Neuronal stem cell (in vitro differentiated cells): Measurements from ENCODE around the gene ATP5F1E.

Source experiments
- DNase-seq: peaks from one replicate; pipeline ENCODE4 v3.0.0-alpha.2; 2013; ENCODE audit warnings: low spot score
- H2AFZ ChIP-seq: one replicate; pipeline ENCODE4 v1.6.1; 2013; ENCODE audit warnings: mild to moderate bottlenecking, low read length, inconsistent platforms
- H2AK5ac ChIP-seq: 2 replicates; pipeline ENCODE4 v1.6.1; 2013; ENCODE audit warnings: low read depth, mild to moderate bottlenecking, inconsistent platforms, low read length, moderate library complexity, mixed read lengths
- H2BK120ac ChIP-seq: 2 replicates; pipeline ENCODE4 v1.6.1; 2013; ENCODE audit warnings: low read depth, mild to moderate bottlenecking, inconsistent platforms, low read length, moderate library complexity, mixed read lengths
- H2BK12ac ChIP-seq: one replicate; pipeline ENCODE4 v1.6.1; 2013; ENCODE audit warnings: low read length, inconsistent platforms
- H2BK15ac ChIP-seq: 2 replicates; pipeline ENCODE4 v1.6.1; 2013; ENCODE audit warnings: mild to moderate bottlenecking, low read length, inconsistent platforms, mixed read lengths
- H2BK5ac ChIP-seq: one replicate; pipeline ENCODE4 v1.6.1; 2013; ENCODE audit warnings: inconsistent platforms, mild to moderate bottlenecking, low read length, moderate library complexity
- H3K14ac ChIP-seq: one replicate; pipeline ENCODE4 v1.6.1; 2013; ENCODE audit warnings: low read length, inconsistent platforms
- H3K18ac ChIP-seq: 2 replicates; pipeline ENCODE4 v1.6.1; 2013; ENCODE audit warnings: low read length, inconsistent platforms
- H3K23ac ChIP-seq: 2 replicates; pipeline ENCODE4 v1.6.1; 2013; ENCODE audit warnings: low read depth, mild to moderate bottlenecking, mixed read lengths, low read length, inconsistent platforms; ENCODE audit not compliant: poor library complexity
- H3K27ac ChIP-seq: replicated peaks from 3 replicates; pipeline ENCODE4 v1.5.1; 2013; ENCODE audit warnings: low read length, inconsistent platforms
- H3K27me3 ChIP-seq, 3 experiments: 2 replicates each; pipeline ENCODE4 v1.6.1; 2013; ENCODE audit warnings: low read length in 3 of 3, mild to moderate bottlenecking in 2 of 3, inconsistent platforms in 1 of 3, low read depth in 1 of 3, mixed read lengths in 1 of 3, moderate library complexity in 1 of 3; ENCODE audit not compliant: control insufficient read depth in 3 of 3, insufficient read depth in 3 of 3
- H3K36me3 ChIP-seq, 2 donors: replicated peaks in 1 of 2; 2 replicates each; pipeline ENCODE4 v1.6.1; 2013; ENCODE audit warnings: low read length in 2 of 2; ENCODE audit not compliant: control insufficient read depth in 2 of 2, insufficient read depth in 2 of 2
- H3K4ac ChIP-seq: 2 replicates; pipeline ENCODE4 v1.6.1; 2013; ENCODE audit warnings: inconsistent platforms, mild to moderate bottlenecking, low read length, moderate library complexity
- H3K4me1 ChIP-seq, 2 donors: 1 replicate in 1 of 2; 2 replicates in 1 of 2; pipeline ENCODE4 v1.6.1; 2013; ENCODE audit warnings: low read length in 2 of 2, low read depth in 1 of 2; ENCODE audit not compliant: control insufficient read depth in 2 of 2, insufficient read depth in 1 of 2
- H3K4me2 ChIP-seq: one replicate; pipeline ENCODE4 v1.6.1; 2013; ENCODE audit warnings: mild to moderate bottlenecking, low read length, inconsistent platforms; ENCODE audit not compliant: insufficient read depth, poor library complexity, severe bottlenecking
- H3K4me3 ChIP-seq, 2 donors: 2 replicates each; pipeline ENCODE4 v1.5.1; 2013; ENCODE audit warnings: low read length in 2 of 2, mild to moderate bottlenecking in 2 of 2, inconsistent platforms in 1 of 2, moderate library complexity in 1 of 2
- H3K79me1 ChIP-seq: one replicate; pipeline ENCODE4 v1.6.1; 2013; ENCODE audit warnings: low read depth, mild to moderate bottlenecking, inconsistent platforms, low read length, moderate library complexity
- H3K9ac ChIP-seq: one replicate; pipeline ENCODE4 v1.6.1; 2013; ENCODE audit warnings: mild to moderate bottlenecking, low read depth, low read length, inconsistent platforms; ENCODE audit not compliant: poor library complexity
- H3K9me3 ChIP-seq, 2 donors: replicated peaks in 1 of 2; 2 replicates each; pipeline versions ENCODE3 to v1.6.1; 2013; ENCODE audit warnings: low read length in 2 of 2, mild to moderate bottlenecking in 2 of 2, inconsistent platforms in 1 of 2, low read depth in 1 of 2, mixed read lengths in 1 of 2, moderate library complexity in 1 of 2; ENCODE audit not compliant: control insufficient read depth in 2 of 2, insufficient read depth in 1 of 2
- H4K8ac ChIP-seq: one replicate; pipeline ENCODE4 v1.6.1; 2013; ENCODE audit warnings: low read depth, mild to moderate bottlenecking, inconsistent platforms, low read length, moderate library complexity
- H4K91ac ChIP-seq: one replicate; pipeline ENCODE4 v1.6.1; 2013; ENCODE audit warnings: low read length, low read depth, mild to moderate bottlenecking, inconsistent platforms; ENCODE audit not compliant: poor library complexity
- WGBS, 2 donors: extraction: QIAGEN DNeasy Blood & Tissue Kit; methylation state at CpG; one replicate each; pipeline ENCODE4 v1.1.7; 2013; ENCODE audit warnings: missing lambda C conversion rate in 2 of 2, mixed read lengths in 1 of 2; ENCODE audit not compliant: insufficient read length in 2 of 2, insufficient replicate concordance in 1 of 2; ENCODE audit errors: extremely low coverage in 2 of 2; 5-methylcytosine and 5-hydroxymethylcytosine counted together

The ATP5F1E gene

DNA sequence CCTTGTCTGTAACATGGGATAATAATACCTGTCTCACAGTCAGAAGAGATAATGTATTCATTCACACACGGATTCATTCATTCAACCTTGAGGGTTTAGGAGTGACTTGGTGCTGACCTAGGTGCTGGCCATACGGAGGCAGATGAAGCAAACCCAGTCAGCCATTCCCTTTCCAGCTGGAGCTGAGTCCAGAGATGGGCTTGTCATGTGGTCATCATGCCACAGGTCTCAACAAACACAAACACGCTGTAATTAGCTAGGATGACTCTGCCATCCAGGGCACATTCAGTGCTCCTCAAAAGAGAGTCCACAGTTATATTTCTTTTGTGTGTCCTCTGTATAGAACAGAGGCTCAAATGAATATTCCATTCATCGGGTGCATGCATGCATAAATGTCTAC lies 29.9 kb upstream of the ATP5F1E start:
- H3K4me1 ChIP-seq = peaks cover 4 to 8% of the 10 kb centered on the region in 2 donors
- no peak overlapping the region for H3K23ac ChIP-seq
- no peak overlapping the region for H2AFZ ChIP-seq
- no peak overlapping the region for H3K27ac ChIP-seq
- no peak overlapping the region for H3K4me3 ChIP-seq
- no peaks in the 10 kb centered on the region for H3K79me1 ChIP-seq
- no peak overlapping the region for H3K14ac ChIP-seq
- no peak overlapping the region for H3K9ac ChIP-seq
- no peak overlapping the region for H4K8ac ChIP-seq
- DNase-seq = no peak
- H3K27me3 ChIP-seq = no peaks in the 10 kb centered on the region
- no peaks in the 10 kb centered on the region for H3K9me3 ChIP-seq
- no peak overlapping the region for H4K91ac ChIP-seq
- no peak overlapping the region for H3K18ac ChIP-seq
- no peak overlapping the region for H2BK15ac ChIP-seq
- no peak overlapping the region for H2BK120ac ChIP-seq
- H3K4ac ChIP-seq = no peak overlapping the region
- no peak overlapping the region for H2AK5ac ChIP-seq
- no peak overlapping the region for H2BK5ac ChIP-seq
- no peak overlapping the region for H2BK12ac ChIP-seq
- no CpG with 5 or more reads among the region's 4 CpGs for WGBS, 2 donors
- H3K36me3 ChIP-seq = no peaks in the 10 kb centered on the region
- no peak overlapping the region for H3K4me2 ChIP-seq

DNA sequence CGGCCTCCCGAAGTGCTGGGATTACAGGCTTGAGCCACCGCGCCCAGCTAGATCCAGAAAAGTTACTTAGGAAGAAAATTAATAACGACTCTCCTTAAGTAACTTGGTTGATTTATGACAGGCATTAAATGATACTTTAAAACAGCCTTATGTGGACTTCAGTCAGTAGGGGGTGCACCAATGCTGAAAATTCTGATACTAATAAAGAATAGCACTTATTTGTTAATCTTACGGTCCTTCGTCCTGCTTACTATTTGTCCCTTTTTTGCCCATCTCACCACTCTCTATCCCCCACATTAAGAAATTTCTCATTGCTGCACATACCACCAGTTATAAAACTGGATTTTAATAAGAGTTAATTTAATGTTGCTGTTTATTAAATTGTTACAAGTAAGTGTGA lies 23.2 kb upstream of the ATP5F1E start:
- no peak overlapping the region for H2BK120ac ChIP-seq
- H3K4ac ChIP-seq = no peak overlapping the region
- H2AFZ ChIP-seq = no peak overlapping the region
- no peak overlapping the region for H3K14ac ChIP-seq
- H3K9ac ChIP-seq = no peak overlapping the region
- no peak overlapping the region for H3K23ac ChIP-seq
- H2BK12ac ChIP-seq = no peak overlapping the region
- H3K79me1 ChIP-seq = no peaks in the 10 kb centered on the region
- peaks cover 0 to 15% (median 0%) of the 10 kb centered on the region in 3 experiments for H3K27me3 ChIP-seq
- no peaks in the 10 kb centered on the region for H3K9me3 ChIP-seq
- H2BK5ac ChIP-seq = no peak overlapping the region
- H4K8ac ChIP-seq = no peak overlapping the region
- no peak overlapping the region for H3K4me3 ChIP-seq
- H3K36me3 ChIP-seq = no peaks in the 10 kb centered on the region
- H2AK5ac ChIP-seq = no peak overlapping the region
- H3K27ac ChIP-seq = no peak overlapping the region
- no peak overlapping the region for H2BK15ac ChIP-seq
- H3K18ac ChIP-seq = no peak overlapping the region
- DNase-seq = no peak
- no peak overlapping the region for H4K91ac ChIP-seq
- H3K4me2 ChIP-seq = no peak overlapping the region
- WGBS, 2 donors = no CpG with 5 or more reads among the region's 7 CpGs
- H3K4me1 ChIP-seq = no peaks in the 10 kb centered on the region

- no peak overlapping the region for H2BK15ac ChIP-seq
- no peak overlapping the region for H2BK120ac ChIP-seq
- H2AFZ ChIP-seq = no peak overlapping the region
- H3K4me3 ChIP-seq = no peak overlapping the region
- H3K4me2 ChIP-seq = no peak overlapping the region
- no peak overlapping the region for H3K14ac ChIP-seq
- H3K23ac ChIP-seq = no peak overlapping the region
- H3K9ac ChIP-seq = no peak overlapping the region
- H2BK12ac ChIP-seq = no peak overlapping the region
- peaks cover 0 to 15% (median 0%) of the 10 kb centered on the region in 3 experiments for H3K27me3 ChIP-seq
- H3K9me3 ChIP-seq = no peaks in the 10 kb centered on the region
- H3K4ac ChIP-seq = no peak overlapping the region
- no CpG with 5 or more reads among the region's 6 CpGs for WGBS, 2 donors
- H3K27ac ChIP-seq = no peak overlapping the region
- H3K79me1 ChIP-seq = no peaks in the 10 kb centered on the region
- H3K4me1 ChIP-seq = no peaks in the 10 kb centered on the region
- no peak overlapping the region for H2BK5ac ChIP-seq
- H4K8ac ChIP-seq = no peak overlapping the region
- H3K18ac ChIP-seq = no peak overlapping the region
- H2AK5ac ChIP-seq = no peak overlapping the region
- DNase-seq = no peak
- no peak overlapping the region for H4K91ac ChIP-seq
- no peaks in the 10 kb centered on the region for H3K36me3 ChIP-seq
Observed at GRCh38 chr20:59051666-59052185, 19.6 kb upstream of the ATP5F1E start.

DNA sequence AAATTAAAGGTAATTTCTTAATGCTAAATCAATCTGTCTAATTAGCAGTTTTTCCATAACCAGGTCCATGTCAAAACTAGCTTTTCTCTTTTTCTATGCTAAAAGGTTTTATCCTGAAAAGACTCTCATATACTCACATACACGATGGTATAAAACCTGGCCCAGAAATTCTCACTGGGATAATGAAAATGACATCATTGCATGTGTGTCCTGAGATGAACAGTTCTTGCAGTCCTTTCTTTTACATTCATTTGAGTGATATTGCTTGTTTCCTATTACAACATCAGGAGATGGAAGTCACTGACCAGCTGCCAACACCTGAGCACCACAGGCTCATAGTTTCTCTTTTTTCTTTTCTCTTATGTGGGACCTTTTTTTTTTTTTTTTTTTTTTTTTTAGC lies 18.3 kb upstream of the ATP5F1E start:
- no peaks in the 10 kb centered on the region for H3K9me3 ChIP-seq
- H2AFZ ChIP-seq = no peak overlapping the region
- no peaks in the 10 kb centered on the region for H3K4me1 ChIP-seq
- H3K9ac ChIP-seq = no peak overlapping the region
- no peak overlapping the region for H2AK5ac ChIP-seq
- H3K23ac ChIP-seq = no peak overlapping the region
- WGBS, 2 donors = no CpG with 5 or more reads among the region's 1 CpG
- no peak overlapping the region for H2BK12ac ChIP-seq
- H2BK15ac ChIP-seq = no peak overlapping the region
- no peaks in the 10 kb centered on the region for H3K79me1 ChIP-seq
- no peak overlapping the region for H2BK5ac ChIP-seq
- no peak overlapping the region for H4K91ac ChIP-seq
- peaks cover 0 to 15% (median 0%) of the 10 kb centered on the region in 3 experiments for H3K27me3 ChIP-seq
- H3K18ac ChIP-seq = no peak overlapping the region
- no peak overlapping the region for H3K4ac ChIP-seq
- H3K27ac ChIP-seq = no peak overlapping the region
- H4K8ac ChIP-seq = no peak overlapping the region
- no peak for DNase-seq
- H3K36me3 ChIP-seq = no peaks in the 10 kb centered on the region
- no peak overlapping the region for H3K4me2 ChIP-seq
- H3K4me3 ChIP-seq = no peak overlapping the region
- no peak overlapping the region for H3K14ac ChIP-seq
- H2BK120ac ChIP-seq = no peak overlapping the region
